Adrenal gland (tissue), 12 donors: ENCODE results near the gene AHI1. TPM values are rescaled to one million over a fixed set of nuclear protein-coding genes. Genes with fewer than 3 reads are reported as not detected.

ENCODE experiments used
- DNase-seq, 7 donors: peaks; one replicate each; pipeline ENCODE4 v3.0.0-alpha.2; 2019 to 2020
- H3K27ac ChIP-seq, 5 donors: fragments of 200-600 bp; sonication (generic) in 4 of 5; 1 replicate in 3 of 5; 2 replicates in 2 of 5; pipeline versions ENCODE4 v1.5.1 to v1.8.0; 2016 to 2020; ENCODE audit warnings: mild to moderate bottlenecking in 1 of 5
- H3K27me3 ChIP-seq: fragments of 200-600 bp; 2 replicates; pipeline ENCODE4 v1.8.0; 2021
- H3K36me3 ChIP-seq, 2 donors: fragments of 200-600 bp; replicated peaks in 1 of 2; 1 replicate in 1 of 2; 2 replicates in 1 of 2; pipeline versions ENCODE4 v1.5.1 to v1.8.0; 2018 to 2022
- H3K4me1 ChIP-seq, 2 donors: fragments of 200-600 bp; replicated peaks in 1 of 2; 1 replicate in 1 of 2; 2 replicates in 1 of 2; pipeline versions ENCODE4 v1.5.1 to v1.8.0; 2018 to 2021
- H3K4me3 ChIP-seq, 4 donors: fragments of 200-600 bp; sonication (generic) in 3 of 4; one replicate each; pipeline ENCODE4 v1.5.1; 2016 to 2018
- H3K9me3 ChIP-seq, 3 donors: fragments of 200-600 bp; sonication (generic) in 1 of 3; replicated peaks in 1 of 3; 1 replicate in 2 of 3; 2 replicates in 1 of 3; pipeline versions ENCODE4 v1.5.1 to v1.8.0; 2016 to 2021
- CTCF ChIP-seq, 6 experiments: fragments of 450-650 bp in 4 of 6; fragments of 200-600 bp in 2 of 6; sonication (generic) in 1 of 6; IDR thresholded peaks; 1 replicate in 5 of 6; 2 replicates in 1 of 6; pipeline versions ENCODE4 v1.5.1 to v1.8.0; 2016 to 2021; ENCODE audit warnings: antibody characterized with exemption in 6 of 6, mild to moderate bottlenecking in 2 of 6, moderate library complexity in 1 of 6
- POLR2A ChIP-seq, 2 donors: fragments of 450-650 bp; IDR thresholded peaks; one replicate each; pipeline ENCODE4 v1.6.1; 2017; ENCODE audit warnings: antibody characterized with exemption in 2 of 2, mild to moderate bottlenecking in 2 of 2, moderate library complexity in 1 of 2
- WGBS, 4 donors: extraction: QIAGEN DNeasy Blood & Tissue Kit in 2 of 4; methylation state at CpG; one replicate each; pipeline versions ENCODE4 v1.1.5 to v1.1.7; 2013 to 2017; 5-methylcytosine and 5-hydroxymethylcytosine counted together
- intact Hi-C, 2 donors: fragments of 100-400 bp; cut with DNase I; formaldehyde crosslinking; loops; one replicate each; pipeline versions ENCODE4 v1.14.1 to v1.15.0; 2022 to 2023
- polyA plus RNA-seq, 3 donors: library from polyadenylated mRNA; stranded (reverse); fragments of 200-250 nt in 2 of 3; fragments of 350-450 nt in 1 of 3; fragmentation: Illumina TruSeq in 1 of 3; extraction: RNeasy Lipid Tissue Mini Kit (QIAGEN cat#74804) in 1 of 3; gene quantifications; one replicate each; pipeline ENCODE4 v1.2.3, GENCODE V29; 2013 to 2014
- total RNA-seq, 9 donors: library from RNA; depleted of rRNA in 4 of 9; stranded (reverse); fragments of >200 nt in 4 of 9; fragments of 120-200 nt in 1 of 9; fragmentation: NEBNext Ultra II Directional in 1 of 9; extraction: Animal tissue kit (Norgen Biotek cat#: 25700) in 1 of 9; gene quantifications; one replicate each; pipeline versions ENCODE4 v1.1.0 to v1.2.4, GENCODE V29; 2013 to 2023
- donor health status: healthy with polysubstance abuse.
- donor health status: Bipolar disorder and iron deficiency.
- donor health status: DM: yes; HTN: yes; CAD: no.
- donor health status: DM: no; HTN: no; CAD: no.
- donor health status: DM: no; HTN: no; CAD: no.
- donor health status: DM: yes; HTN: yes; CAD: no.

Gene AHI1
- total and polyA plus RNA-seq, 12 donors: 9.2 to 68.7 (median 35.4) TPM

- TF ChIP-seq POLR2A (IDR thresholded peaks at IDR 0.05) (no peak), CTCF (IDR thresholded peaks at IDR 0.05) (no peak)
- intact Hi-C loops: no loop called here
Observed at GRCh38 chr6:135265278-135265677, 232.3 kb downstream of the AHI1 start.

GRCh38 chr6:135261872-135262725 is 235.4 kb downstream of the AHI1 start:
- TF ChIP-seq CTCF (IDR thresholded peaks at IDR 0.05): no peak
- TF ChIP-seq POLR2A (IDR thresholded peaks at IDR 0.05): no peak
- H3K27me3 ChIP-seq: no peaks in the 10 kb centered on the region
- no peaks in the 10 kb centered on the region for H3K9me3 ChIP-seq
- no peaks in the 10 kb centered on the region for H3K36me3 ChIP-seq
- no peak for DNase-seq
- WGBS, 4 donors: 70 to 82% (median 79%) methylated on average over 15 of the region's 15 CpGs
- intact Hi-C loops: no loop called here
- no peak overlapping the region for H3K27ac ChIP-seq
- H3K4me3 ChIP-seq: no peak overlapping the region
- H3K4me1 ChIP-seq: no peaks in the 10 kb centered on the region

More at GRCh38 chr6:135265278-135265677, 232.3 kb downstream of the AHI1 start:
- H3K4me1 ChIP-seq: no peaks in the 10 kb centered on the region
- no peak overlapping the region for H3K4me3 ChIP-seq
- no peak for DNase-seq
- H3K36me3 ChIP-seq: no peaks in the 10 kb centered on the region
- H3K27me3 ChIP-seq: no peaks in the 10 kb centered on the region
- 91 to 97% (median 94%) methylated on average over 3 of the region's 3 CpGs for WGBS, 4 donors
- H3K27ac ChIP-seq: no peak overlapping the region
- no peaks in the 10 kb centered on the region for H3K9me3 ChIP-seq

GRCh38 chr6:135260612-135261011 is 236.9 kb downstream of the AHI1 start:
- TF ChIP-seq POLR2A (IDR thresholded peaks at IDR 0.05) (no peak), CTCF (IDR thresholded peaks at IDR 0.05) (no peak)
- no peak for DNase-seq
- 82 to 95% (median 90%) methylated on average over 4 of the region's 4 CpGs for WGBS, 4 donors
- Histone ChIP-seq H3K4me1 (no peaks in the 10 kb centered on the region), H3K27ac (no peak overlapping the region), H3K27me3 (no peaks in the 10 kb centered on the region), H3K9me3 (no peaks in the 10 kb centered on the region), H3K36me3 (no peaks in the 10 kb centered on the region), H3K4me3 (no peak overlapping the region)
- intact Hi-C loops: no loop called here

- no peaks in the 10 kb centered on the region for H3K36me3 ChIP-seq
- no peaks in the 10 kb centered on the region for H3K4me1 ChIP-seq
- no peak for DNase-seq
- H3K27ac ChIP-seq: no peak overlapping the region
- no peak overlapping the region for H3K4me3 ChIP-seq
- H3K27me3 ChIP-seq: no peaks in the 10 kb centered on the region
- no peak for TF ChIP-seq CTCF (IDR thresholded peaks at IDR 0.05)
- TF ChIP-seq POLR2A (IDR thresholded peaks at IDR 0.05): no peak
- H3K9me3 ChIP-seq: no peaks in the 10 kb centered on the region
- 80 to 92% (median 87%) methylated on average over 6 of the region's 6 CpGs for WGBS, 4 donors
- intact Hi-C loops: no loop called here
Observed at GRCh38 chr6:135258970-135259369, 238.6 kb downstream of the AHI1 start.
